Measurements from ENCODE around the gene AP1S1. TPM values are rescaled to one million over a fixed set of nuclear protein-coding genes. Genes with fewer than 3 reads are reported as not detected.
A peak's percentile ranks its signal among the peaks of the same experiment; 100 is the strongest.

The AP1S1 gene
- total and polyA plus RNA-seq, 2 donors (not counting 3 experiments of a cell fraction or from before 2014, with no cell fraction given), result 93.3 to 106 TPM

- Histone ChIP-seq H3K79me2 (ENCODE audit: control insufficient read depth, insufficient read depth, low read length) (peaks cover 22% of the 10 kb centered on the region), H3K4me3 (replicated peaks in 1 of 3; ENCODE audit: insufficient read depth in 1 of 3, low read depth in 1 of 3, low read length in 3 of 3) (peak overlapping the region in 1 of 3 experiments; percentile 7), H3K27ac (ENCODE audit: insufficient read depth, low read depth, low read length) (no peak overlapping the region), H3K9me3 (replicated peaks; ENCODE audit: control insufficient read depth, insufficient read depth, low read length) (no peaks in the 10 kb centered on the region), H2AFZ (ENCODE audit: low read depth, low read length) (no peak overlapping the region), H3K36me3 (ENCODE audit: control insufficient read depth in 2 of 2, extremely low read depth in 1 of 2, insufficient read depth in 2 of 2, low read length in 2 of 2) (peaks cover 35 to 60% of the 10 kb centered on the region in 2 experiments), H3K9ac (replicated peaks; ENCODE audit: extremely low read depth, insufficient read depth, low read length) (no peak overlapping the region), H3K27me3 (ENCODE audit: control insufficient read depth in 2 of 2, insufficient read depth in 2 of 2, low read length in 2 of 2) (no peaks in the 10 kb centered on the region), H3K4me1 (ENCODE audit: control insufficient read depth, extremely low read depth, insufficient read depth, low read length) (peaks cover 57% of the 10 kb centered on the region), H3K9me1 (replicated peaks; ENCODE audit: control insufficient read depth, extremely low read depth, insufficient read depth, low read length) (no peaks in the 10 kb centered on the region), H4K20me1 (replicated peaks; ENCODE audit: control insufficient read depth, extremely low read depth, insufficient read depth, low read length) (no peaks in the 10 kb centered on the region), H3K4me2 (ENCODE audit: insufficient read depth, low read length) (peak overlapping the region; percentile 14)
- intact Hi-C loops (cut with micrococcal nuclease), result no loop called here
- no TSS peak for BruUV-seq (replicated peaks)
- ChIA-PET CTCF (interaction anchor here (0.7 to 3.2 kb wide), 5 partner anchors 9 to 148 kb away, joined by 3 to 12 read pairs (median 7); no protein-coding TSS in a partner anchor), POLR2A (interaction anchor here (0.6 to 5.5 kb wide), 9 partner anchors 12 to 56 kb away, joined by 3 to 26 read pairs (median 6); partner anchors contain the start of gene TRIM56)
- FAIRE-seq, result peak; percentile 8
- dilution Hi-C loops (cut with MboI; ENCODE audit: extremely low pct_ligation_motif_present, low sequenced_read_pairs), result no loop called here
- TF ChIP-seq FOS (IDR thresholded peaks at IDR 0.05; ENCODE audit: borderline replicate concordance, insufficient read depth, low read length) (peak; percentile 10), POLR2A (IDR thresholded peaks at IDR 0.05; ENCODE audit: low read depth, low read length) (peak; percentile 63)
- TF ChIP-seq, protein P1, sequence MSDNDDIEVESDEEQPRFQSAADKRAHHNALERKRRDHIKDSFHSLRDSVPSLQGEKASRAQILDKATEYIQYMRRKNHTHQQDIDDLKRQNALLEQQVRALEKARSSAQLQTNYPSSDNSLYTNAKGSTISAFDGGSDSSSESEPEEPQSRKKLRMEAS (IDR thresholded peaks at IDR 0.05; ENCODE audit: insufficient read depth, insufficient read length), result no peak
- peak; percentile 40 for DNase-seq (ENCODE audit: low read depth, low spot score)
These were observed 19.8 kb upstream of the AP1S1 start for GRCh38 chr7:101134399-101134980.

DNA sequence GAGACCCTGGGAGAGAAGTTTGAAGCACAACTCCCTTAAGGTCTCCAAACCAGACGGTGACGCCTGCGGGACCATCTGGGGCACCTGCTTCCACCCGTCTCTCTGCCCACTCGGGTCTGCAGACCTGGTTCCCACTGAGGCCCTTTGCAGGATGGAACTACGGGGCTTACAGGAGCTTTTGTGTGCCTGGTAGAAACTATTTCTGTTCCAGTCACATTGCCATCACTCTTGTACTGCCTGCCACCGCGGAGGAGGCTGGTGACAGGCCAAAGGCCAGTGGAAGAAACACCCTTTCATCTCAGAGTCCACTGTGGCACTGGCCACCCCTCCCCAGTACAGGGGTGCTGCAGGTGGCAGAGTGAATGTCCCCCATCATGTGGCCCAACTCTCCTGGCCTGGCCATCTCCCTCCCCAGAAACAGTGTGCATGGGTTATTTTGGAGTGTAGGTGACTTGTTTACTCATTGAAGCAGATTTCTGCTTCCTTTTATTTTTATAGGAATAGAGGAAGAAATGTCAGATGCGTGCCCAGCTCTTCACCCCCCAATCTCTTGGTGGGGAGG is 16.5 kb upstream of the AP1S1 start:
- no peak overlapping the region for H3K4me3 ChIP-seq (replicated peaks in 1 of 3; ENCODE audit: insufficient read depth in 1 of 3, low read depth in 1 of 3, low read length in 3 of 3)
- peaks cover 40% of the 10 kb centered on the region for H3K4me1 ChIP-seq (ENCODE audit: control insufficient read depth, extremely low read depth, insufficient read depth, low read length)
- H3K27ac ChIP-seq (ENCODE audit: insufficient read depth, low read depth, low read length), result peak overlapping the region; percentile 30
- no peaks in the 10 kb centered on the region for H4K20me1 ChIP-seq (replicated peaks; ENCODE audit: control insufficient read depth, extremely low read depth, insufficient read depth, low read length)
- TF ChIP-seq POLR2A (IDR thresholded peaks at IDR 0.05; ENCODE audit: low read depth, low read length) (peak; percentile 81), POLR2AphosphoS5 (IDR thresholded peaks at IDR 0.05; ENCODE audit: insufficient read depth, low read depth, low read length) (peak; percentile 71), FOS (IDR thresholded peaks at IDR 0.05; ENCODE audit: borderline replicate concordance, insufficient read depth, low read length) (no peak)
- TF ChIP-seq, protein P1 (IDR thresholded peaks at IDR 0.05; ENCODE audit: insufficient read depth, insufficient read length), result no peak
- intact Hi-C loops (cut with micrococcal nuclease) (loop anchor here (1.0 kb wide), 4 partner anchors 11 to 52 kb away; partner anchors contain the start of gene TRIM56), dilution Hi-C loops (cut with MboI; ENCODE audit: extremely low pct_ligation_motif_present, low sequenced_read_pairs) (no loop called here)
- no peaks in the 10 kb centered on the region for H3K9me3 ChIP-seq (replicated peaks; ENCODE audit: control insufficient read depth, insufficient read depth, low read length)
- ChIA-PET POLR2A (interaction anchor here (1.0 to 4.8 kb wide), 5 partner anchors 11 to 60 kb away, joined by 3 to 27 read pairs (median 10); partner anchors contain the start of gene SERPINE1), CTCF (interaction anchor here (1.1 to 2.8 kb wide), 10 partner anchors 12 to 106 kb away, joined by 3 to 19 read pairs (median 6); partner anchors contain the start of genes SERPINE1 and TRIM56)
- H3K79me2 ChIP-seq (ENCODE audit: control insufficient read depth, insufficient read depth, low read length), result peaks cover 5% of the 10 kb centered on the region
- H2AFZ ChIP-seq (ENCODE audit: low read depth, low read length), result no peak overlapping the region
- no peaks in the 10 kb centered on the region for H3K9me1 ChIP-seq (replicated peaks; ENCODE audit: control insufficient read depth, extremely low read depth, insufficient read depth, low read length)
- FAIRE-seq (no peak), DNase-seq (ENCODE audit: low read depth, low spot score) (no peak)
- peak overlapping the region; percentile 34 for H3K4me2 ChIP-seq (ENCODE audit: insufficient read depth, low read length)
- no peaks in the 10 kb centered on the region for H3K27me3 ChIP-seq (ENCODE audit: control insufficient read depth in 2 of 2, insufficient read depth in 2 of 2, low read length in 2 of 2)
- H3K9ac ChIP-seq (replicated peaks; ENCODE audit: extremely low read depth, insufficient read depth, low read length), result peak overlapping the region; percentile 2
- TSS peak; percentile 48 for BruUV-seq (replicated peaks)
- peaks cover 20 to 37% of the 10 kb centered on the region in 2 experiments for H3K36me3 ChIP-seq (ENCODE audit: control insufficient read depth in 2 of 2, extremely low read depth in 1 of 2, insufficient read depth in 2 of 2, low read length in 2 of 2)

Data from endothelial cell of umbilical vein (primary cell).